Right cardiac atrium (tissue), 5 donors: ENCODE measurements around the gene CARS1. TPM values are rescaled to one million over a fixed set of nuclear protein-coding genes. Genes with fewer than 3 reads are reported as not detected.
A peak's percentile ranks its signal among the peaks of the same experiment; 100 is the strongest.

Source experiments
- ATAC-seq, 2 donors: fragments of 200-7000 bp; cut with Tn5 transposase; one replicate each; pipeline versions ENCODE4 v1.8.0 to v1.9.1; 2020; ENCODE audit warnings: moderate library complexity in 2 of 2, mild to moderate bottlenecking in 1 of 2
- DNase-seq, 3 donors: peaks; one replicate each; pipeline ENCODE4 v3.0.0-alpha.2; 2020
- H3K27ac ChIP-seq: one replicate; pipeline ENCODE4 v1.5.1; 2013; ENCODE audit warnings: mild to moderate bottlenecking, low read length, control low read depth, moderate library complexity
- H3K27me3 ChIP-seq: one replicate; pipeline ENCODE4 v1.6.1; 2013; ENCODE audit not compliant: control insufficient read depth, insufficient read depth
- H3K4me1 ChIP-seq: one replicate; pipeline ENCODE4 v1.6.1; 2013; ENCODE audit warnings: low read length; ENCODE audit not compliant: control insufficient read depth, insufficient read depth
- H3K4me3 ChIP-seq: one replicate; pipeline ENCODE4 v1.5.1; 2013; ENCODE audit warnings: low read length, control low read depth
- H3K9me3 ChIP-seq: one replicate; pipeline ENCODE4 v1.6.1; 2013; ENCODE audit warnings: low read length; ENCODE audit not compliant: control insufficient read depth
- WGBS: extraction: QIAGEN DNeasy Blood & Tissue Kit; methylation state at CpG from one replicate; pipeline ENCODE4 v1.1.7; 2013; 5-methylcytosine and 5-hydroxymethylcytosine counted together
- intact Hi-C, 4 donors: fragments of 100-400 bp; cut with DNase I; formaldehyde crosslinking; loops; one replicate each; pipeline versions ENCODE4 v1.11.0 to v1.14.0; 2022 to 2023
- polyA plus RNA-seq: library from polyadenylated mRNA; stranded (reverse); fragments of 200-250 nt; gene quantifications from one replicate; pipeline ENCODE4 v1.2.3, GENCODE V29; 2013
- total RNA-seq, 4 donors: library from RNA; stranded (reverse); fragmentation: NEBNext Ultra II Directional; extraction: Animal tissue kit (Norgen Biotek cat#: 25700); gene quantifications; one replicate each; pipeline ENCODE4 v1.2.1, GENCODE V29; 2021
- donor health status: healthy with polysubstance abuse.
- donor health status: DM: no; HTN: yes; CAD: no.
- donor health status: DM: no; HTN: no; CAD: no.
- donor health status: DM: no; HTN: yes; CAD: no; lungs with severe emphysema.
- donor health status: DM: yes; HTN: yes; CAD: no.

Gene CARS1
- total and polyA plus RNA-seq, 5 donors: 10.8 to 18.8 (median 16.2) TPM

DNA sequence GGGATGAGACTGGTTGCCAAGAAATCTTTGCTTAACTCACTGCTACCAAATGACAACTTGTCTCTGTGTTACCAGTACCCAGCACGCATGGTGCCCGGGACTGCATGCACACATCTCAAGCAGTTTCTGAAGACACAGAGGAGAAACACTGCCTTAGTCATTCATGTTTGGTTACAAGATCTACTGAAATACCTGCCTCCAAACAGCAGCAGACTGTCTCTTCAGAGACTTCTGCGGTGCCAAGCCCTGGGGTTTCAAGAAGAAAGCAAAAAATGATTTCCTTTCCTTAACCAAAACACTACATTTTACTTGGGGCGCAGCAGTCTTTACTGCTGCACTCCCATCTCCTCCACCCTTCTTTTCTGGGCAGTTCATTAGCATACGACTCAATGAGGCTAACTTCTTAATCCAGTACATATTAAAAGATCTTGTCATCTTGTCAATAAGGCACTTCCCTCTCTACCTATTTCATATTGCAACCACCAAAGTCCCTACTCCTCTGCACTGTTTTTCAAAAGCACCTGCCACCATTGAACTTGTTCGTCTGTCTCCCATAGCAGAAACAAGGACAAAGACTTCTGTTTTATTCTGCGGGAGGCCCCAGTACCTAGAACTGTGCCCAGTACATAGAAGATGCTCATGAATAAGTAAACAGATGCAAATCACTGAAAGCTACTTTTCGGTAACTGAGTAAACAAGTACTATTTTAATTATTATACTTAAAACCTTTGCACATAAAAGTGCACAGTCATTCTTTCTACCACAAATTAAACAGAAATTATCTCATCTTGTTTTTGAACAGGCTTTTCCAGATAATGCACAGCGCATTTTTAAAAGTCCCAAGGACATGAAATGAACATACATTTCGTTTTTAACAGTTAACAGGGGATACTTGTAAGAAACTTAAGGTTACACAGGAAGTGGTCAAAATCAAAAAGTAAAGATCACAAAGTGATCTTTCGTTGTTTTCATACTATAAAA, 69.1 kb downstream of the CARS1 start:
- Histone ChIP-seq H3K27me3 (no peaks in the 10 kb centered on the region), H3K27ac (no peak overlapping the region), H3K9me3 (no peaks in the 10 kb centered on the region), H3K4me1 (peaks cover 5% of the 10 kb centered on the region), H3K4me3 (peak overlapping the region; percentile 8)
- WGBS: 59% methylated on average over 11 of the region's 11 CpGs
- DNase-seq (no peak), ATAC-seq (no peak)
- intact Hi-C loops: no loop called here

DNA sequence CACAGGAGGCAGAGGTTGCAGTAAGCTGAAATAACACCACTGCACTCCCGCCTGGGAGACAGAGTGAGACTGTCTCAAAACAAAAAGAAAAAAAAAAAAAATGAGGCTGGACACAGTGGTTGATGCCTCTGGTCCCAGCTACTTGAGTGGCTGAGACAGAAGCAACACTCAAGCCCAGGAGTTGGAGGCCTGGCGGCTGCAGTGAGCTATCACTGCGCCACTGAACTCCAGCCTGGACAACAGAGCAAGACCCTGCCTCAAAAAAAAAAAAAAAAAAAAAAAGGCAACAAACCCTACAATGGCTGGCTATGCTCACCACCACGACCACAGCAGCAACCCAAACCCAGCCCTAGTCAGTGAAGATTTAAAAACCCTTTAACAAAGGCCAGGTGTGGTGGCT, 73.3 kb downstream of the CARS1 start:
- DNase-seq (no peak), ATAC-seq (no peak)
- Histone ChIP-seq H3K27me3 (no peaks in the 10 kb centered on the region), H3K27ac (no peak overlapping the region), H3K4me1 (peaks cover 12% of the 10 kb centered on the region), H3K9me3 (no peaks in the 10 kb centered on the region), H3K4me3 (no peak overlapping the region)
- intact Hi-C loops: no loop called here
- WGBS: 93% methylated on average over 4 of the region's 4 CpGs

DNA sequence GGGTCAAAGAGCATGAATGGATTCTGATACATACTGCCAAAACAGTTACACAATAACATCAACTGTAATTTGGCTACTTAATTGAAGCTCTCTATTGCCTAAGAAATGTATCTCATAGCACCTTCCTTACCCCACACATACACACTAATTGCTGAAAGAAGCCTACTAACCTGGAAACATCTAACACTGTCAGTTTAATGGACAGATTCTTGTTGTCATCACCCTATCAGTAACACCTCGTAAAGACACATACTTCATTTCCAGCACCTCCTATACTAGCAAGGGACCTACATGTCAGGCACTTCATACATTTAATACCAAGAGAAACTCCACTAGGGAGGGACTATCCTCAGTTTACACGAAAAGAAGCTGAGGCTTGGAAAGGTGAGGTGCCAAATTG, 75.0 kb downstream of the CARS1 start:
- ATAC-seq (no peak), DNase-seq (no peak)
- intact Hi-C loops: no loop called here
- H3K27me3 ChIP-seq: no peaks in the 10 kb centered on the region
- peaks cover 13% of the 10 kb centered on the region for H3K4me1 ChIP-seq
- H3K4me3 ChIP-seq: no peak overlapping the region
- no peaks in the 10 kb centered on the region for H3K9me3 ChIP-seq
- 47% methylated on average over 2 of the region's 2 CpGs for WGBS
- no peak overlapping the region for H3K27ac ChIP-seq

DNA sequence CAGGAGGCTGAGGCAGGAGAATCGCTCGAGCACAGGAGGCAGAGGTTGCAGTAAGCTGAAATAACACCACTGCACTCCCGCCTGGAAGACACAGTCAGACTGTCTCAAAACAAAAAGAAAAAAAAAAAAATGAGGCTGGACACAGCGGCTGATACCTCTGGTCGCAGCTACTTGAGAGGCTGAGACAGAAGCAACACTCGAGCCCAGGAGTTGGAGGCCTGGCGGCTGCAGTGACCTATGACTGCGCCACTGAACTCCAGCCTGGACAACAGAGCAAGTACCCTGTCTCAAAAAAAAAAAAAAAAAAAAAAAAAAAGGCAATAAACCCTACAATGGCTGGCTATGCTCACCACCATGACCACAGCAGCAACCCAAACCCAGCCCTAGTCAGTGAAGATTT, 76.1 kb downstream of the CARS1 start:
- Histone ChIP-seq H3K4me3 (no peak overlapping the region), H3K9me3 (no peaks in the 10 kb centered on the region), H3K27me3 (no peaks in the 10 kb centered on the region), H3K4me1 (peaks cover 13% of the 10 kb centered on the region), H3K27ac (no peak overlapping the region)
- intact Hi-C loops: no loop called here
- WGBS: 93% methylated on average over 8 of the region's 8 CpGs
- ATAC-seq (no peak), DNase-seq (no peak)

DNA sequence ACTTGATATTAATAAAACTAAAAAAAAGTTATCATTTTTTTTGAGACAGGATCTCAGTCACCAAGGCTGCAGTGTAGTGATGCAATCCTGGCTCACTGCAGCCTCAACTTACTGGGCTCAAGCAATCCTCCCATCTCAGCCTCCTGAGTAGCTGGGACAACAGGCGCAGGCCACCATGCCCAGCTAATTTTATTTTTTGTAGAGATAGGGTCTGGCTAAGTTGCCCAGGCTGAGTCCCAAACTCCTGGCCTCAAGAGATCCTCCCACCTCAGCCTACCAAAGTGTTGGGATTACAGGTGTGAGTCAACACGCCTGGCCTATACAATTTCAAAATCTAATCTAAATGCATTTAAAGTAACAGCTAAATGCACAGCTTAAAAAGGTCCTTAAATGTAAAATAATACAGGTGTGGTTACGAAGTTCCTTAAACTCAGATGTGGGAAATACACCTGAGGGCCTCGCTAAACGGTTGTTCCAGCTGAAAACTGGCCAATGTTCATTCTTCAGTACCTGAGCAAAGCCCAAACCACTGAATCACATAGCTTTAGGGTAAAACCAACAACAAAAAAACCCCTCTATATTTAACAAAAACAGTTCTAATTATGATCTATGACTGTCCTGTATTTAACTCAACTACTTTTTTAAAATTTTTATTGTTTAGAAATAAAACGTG, 76.9 kb downstream of the CARS1 start:
- H3K9me3 ChIP-seq: no peaks in the 10 kb centered on the region
- no peaks in the 10 kb centered on the region for H3K27me3 ChIP-seq
- intact Hi-C loops: no loop called here
- DNase-seq (no peak), ATAC-seq (no peak)
- WGBS: 83% methylated on average over 6 of the region's 6 CpGs
- H3K27ac ChIP-seq: no peak overlapping the region
- no peak overlapping the region for H3K4me3 ChIP-seq
- H3K4me1 ChIP-seq: peaks cover 13% of the 10 kb centered on the region

DNA sequence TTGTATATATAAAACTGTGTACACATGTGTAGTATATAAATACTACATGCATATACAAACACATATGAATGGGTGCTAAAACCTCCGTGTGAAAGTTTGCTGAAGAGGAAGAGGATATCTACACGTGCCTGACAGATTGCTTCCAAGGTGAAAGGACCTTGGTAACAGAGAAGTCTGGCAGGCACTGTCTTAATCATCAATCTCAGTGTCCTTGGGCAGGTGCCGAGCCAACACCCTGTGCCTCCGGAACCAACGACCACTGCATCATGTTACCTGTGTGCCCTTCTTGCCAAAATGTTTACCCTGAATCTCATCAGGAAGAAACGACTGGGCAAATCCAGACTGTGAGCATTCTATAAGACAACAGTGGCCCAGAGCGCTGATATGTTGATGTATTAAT, 80.1 kb downstream of the CARS1 start:
- H3K4me3 ChIP-seq: no peak overlapping the region
- no peak for DNase-seq
- ATAC-seq: no peak
- H3K9me3 ChIP-seq: no peaks in the 10 kb centered on the region
- peaks cover 7% of the 10 kb centered on the region for H3K4me1 ChIP-seq
- no peak overlapping the region for H3K27ac ChIP-seq
- intact Hi-C loops: no loop called here
- no peaks in the 10 kb centered on the region for H3K27me3 ChIP-seq
- WGBS: 73% methylated on average over 7 of the region's 7 CpGs

DNA sequence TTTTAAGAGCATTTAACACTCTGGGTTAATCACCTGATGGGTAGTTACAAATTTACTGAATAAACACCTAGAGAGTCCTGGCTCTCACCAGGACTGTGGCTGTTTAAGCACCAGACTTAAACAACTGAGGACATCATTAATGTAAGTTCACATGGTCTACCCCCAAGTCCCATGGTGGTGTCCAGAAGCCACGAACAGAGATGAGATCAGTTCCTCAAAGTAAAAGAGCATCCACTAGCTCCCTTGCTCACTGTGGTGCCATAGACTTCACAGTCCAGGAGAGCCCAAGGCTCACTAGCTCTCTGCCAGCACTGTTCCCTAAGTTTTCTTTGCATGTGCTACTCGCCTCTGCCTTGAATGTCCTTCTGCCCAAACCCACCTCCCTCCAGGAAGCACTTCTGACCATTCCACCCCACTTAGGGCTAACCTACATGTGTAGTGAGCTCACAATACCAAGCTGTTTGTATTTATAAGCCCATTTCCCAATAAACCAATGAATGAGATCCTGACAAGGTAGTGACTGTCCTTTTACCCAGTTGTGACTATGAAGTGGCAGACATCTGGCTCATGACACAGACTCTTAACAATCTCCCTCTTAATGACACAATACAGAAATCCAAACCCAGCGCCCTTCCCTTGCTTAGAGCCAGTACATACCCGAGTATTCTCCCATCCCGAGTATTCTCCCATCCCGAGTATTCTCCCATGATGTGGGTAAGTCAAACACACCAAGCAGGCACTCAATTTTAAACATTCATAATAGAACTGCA, 80.7 kb downstream of the CARS1 start:
- no peak overlapping the region for H3K4me3 ChIP-seq
- intact Hi-C loops: no loop called here
- H3K27me3 ChIP-seq: no peaks in the 10 kb centered on the region
- 75% methylated on average over 6 of the region's 6 CpGs for WGBS
- ATAC-seq (no peak), DNase-seq (no peak)
- H3K9me3 ChIP-seq: no peaks in the 10 kb centered on the region
- no peak overlapping the region for H3K27ac ChIP-seq
- H3K4me1 ChIP-seq: peaks cover 4% of the 10 kb centered on the region

DNA sequence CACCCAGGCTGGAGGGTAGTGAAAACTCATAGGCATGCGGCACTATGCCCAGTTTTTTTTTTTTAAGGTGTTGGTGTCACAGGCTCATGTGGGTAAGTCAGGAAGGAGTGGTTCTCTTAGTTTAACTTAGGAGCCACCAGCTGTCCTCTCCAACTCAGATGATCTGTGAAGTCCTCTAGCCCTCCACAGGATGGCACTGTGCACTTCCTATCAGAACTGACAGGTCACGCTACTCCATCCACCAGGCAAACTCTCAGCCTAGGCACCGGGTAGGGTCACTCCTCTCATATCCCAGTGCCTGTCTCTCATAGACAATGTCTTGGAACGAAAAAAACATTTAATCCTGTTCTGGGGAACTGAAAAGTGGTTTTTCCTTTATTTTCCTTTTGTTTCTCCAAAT, 81.6 kb downstream of the CARS1 start:
- Histone ChIP-seq H3K4me1 (peaks cover 3% of the 10 kb centered on the region), H3K4me3 (no peak overlapping the region), H3K27ac (no peak overlapping the region), H3K27me3 (no peaks in the 10 kb centered on the region), H3K9me3 (no peaks in the 10 kb centered on the region)
- peak; percentile 65 to 71 for ATAC-seq
- intact Hi-C loops: no loop called here
- WGBS: 75% methylated on average over 4 of the region's 4 CpGs
- no peak for DNase-seq

DNA sequence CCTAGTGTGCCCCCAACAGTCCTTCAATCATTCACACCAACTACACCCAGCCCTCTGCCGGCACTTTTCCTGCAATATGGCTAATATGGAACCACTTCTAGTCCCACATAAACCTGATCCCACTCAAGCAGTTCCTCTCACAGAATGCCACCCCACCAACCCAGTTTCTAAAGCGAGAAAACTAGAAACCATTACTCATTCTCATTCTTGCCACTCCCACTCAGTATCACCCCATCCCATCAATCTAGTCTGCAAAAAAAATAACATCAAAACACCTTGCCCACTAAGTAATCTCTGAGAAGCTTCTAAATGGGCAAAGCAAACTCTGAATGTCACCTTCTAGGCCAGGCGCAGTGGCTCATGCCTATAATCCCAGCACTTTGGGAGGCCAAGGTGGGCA, 83.0 kb downstream of the CARS1 start:
- no peak overlapping the region for H3K4me3 ChIP-seq
- no peak overlapping the region for H3K27ac ChIP-seq
- no peaks in the 10 kb centered on the region for H3K27me3 ChIP-seq
- ATAC-seq (no peak), DNase-seq (no peak)
- WGBS: 96% methylated on average over 3 of the region's 3 CpGs
- intact Hi-C loops: no loop called here
- no peaks in the 10 kb centered on the region for H3K9me3 ChIP-seq
- H3K4me1 ChIP-seq: peaks cover 1% of the 10 kb centered on the region

DNA sequence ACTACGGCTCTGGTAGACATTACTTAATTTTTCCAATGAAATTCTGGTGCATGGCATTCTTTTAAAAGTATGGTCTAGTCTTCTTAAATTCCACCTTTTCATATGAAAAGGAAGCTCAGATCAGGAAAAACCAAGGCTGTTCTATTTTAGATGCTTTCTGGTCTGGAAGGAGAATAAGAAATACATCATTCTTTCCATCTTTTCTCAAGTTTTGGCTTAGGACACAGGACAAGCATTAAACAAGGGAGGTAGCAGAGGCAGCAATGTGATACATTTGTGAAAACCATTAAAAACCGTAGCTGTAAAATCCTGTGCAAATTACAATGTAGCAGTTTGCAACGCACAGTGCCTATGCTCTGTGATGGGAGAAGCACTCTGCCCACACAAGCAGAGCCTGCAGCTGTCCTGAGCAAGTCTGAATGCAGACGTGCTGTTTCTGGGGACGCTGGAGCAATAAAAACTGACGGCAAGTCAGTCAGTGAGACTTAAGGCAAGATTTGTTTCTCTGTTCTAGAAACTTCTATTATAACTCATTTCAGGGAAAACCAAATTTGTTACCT, 88.8 kb downstream of the CARS1 start:
- no peaks in the 10 kb centered on the region for H3K4me1 ChIP-seq
- no peak for ATAC-seq
- no peaks in the 10 kb centered on the region for H3K27me3 ChIP-seq
- intact Hi-C loops: no loop called here
- no peak overlapping the region for H3K27ac ChIP-seq
- no peak for DNase-seq
- no peak overlapping the region for H3K4me3 ChIP-seq
- WGBS: 83% methylated on average over 6 of the region's 6 CpGs
- no peaks in the 10 kb centered on the region for H3K9me3 ChIP-seq
